GM19467 (cell line): ENCODE measurements around the gene C16orf92.
A peak's percentile ranks its signal among the peaks of the same experiment; 100 is the strongest.

Source experiments
- ATAC-seq: cut with Tn5 transposase; IDR thresholded peaks from one replicate; pipeline ENCODE4 v1.9.1; 2021; ENCODE audit warnings: mild to moderate bottlenecking, moderate library complexity; ENCODE audit not compliant: unreplicated experiment

Gene C16orf92

GRCh38 chr16:29988346-29989075, 34.5 kb upstream of the C16orf92 start:
- ATAC-seq, result no peak

GRCh38 chr16:29989111-29989858, 33.7 kb upstream of the C16orf92 start:
- no peak for ATAC-seq

- no peak for ATAC-seq
Measured at GRCh38 chr16:29990034-29990433, 33.0 kb upstream of the C16orf92 start.

GRCh38 chr16:29990883-29991570, 32.0 kb upstream of the C16orf92 start:
- no peak for ATAC-seq

- no peak for ATAC-seq
Measured at GRCh38 chr16:29991571-29991904, 31.5 kb upstream of the C16orf92 start.

- no peak for ATAC-seq
Measured at GRCh38 chr16:29992344-29992967, 30.5 kb upstream of the C16orf92 start.

GRCh38 chr16:29993191-29993902, 29.7 kb upstream of the C16orf92 start:
- ATAC-seq, result no peak

GRCh38 chr16:29993903-29994599, 28.9 kb upstream of the C16orf92 start:
- no peak for ATAC-seq

GRCh38 chr16:29994600-29995323, 28.2 kb upstream of the C16orf92 start:
- peak; percentile 26 for ATAC-seq

GRCh38 chr16:29995324-29995910, 27.6 kb upstream of the C16orf92 start, which contains the start of gene HIRIP3:
Gene HIRIP3, minus strand, starts transcription at chr16:29995617. Its CDS starts 12 bp downstream, at chr16:29995605.
- peak; percentile 38 for ATAC-seq

GRCh38 chr16:29995911-29996765, 26.9 kb upstream of the C16orf92 start, which contains the start of gene INO80E:
Gene INO80E, plus strand, starts transcription at chr16:29996241. Its CDS starts 70 bp downstream, at chr16:29996311.
- ATAC-seq, result peak; percentile 82

GRCh38 chr16:29996766-29997250, 26.2 kb upstream of the C16orf92 start:
- ATAC-seq, result no peak

GRCh38 chr16:29999605-30000004, 23.4 kb upstream of the C16orf92 start:
- no peak for ATAC-seq

- no peak for ATAC-seq
Measured at GRCh38 chr16:30000735-30001631, 22.0 kb upstream of the C16orf92 start.

- ATAC-seq, result no peak
Measured at GRCh38 chr16:30002614-30003346, 20.2 kb upstream of the C16orf92 start.
